Nephron (organoid): ENCODE results near the gene PPP3CA.
A peak's percentile ranks its signal among the peaks of the same experiment; 100 is the strongest.
"Not testable (repeated sequence)": the region's sequence is repeated elsewhere in the genome, so short reads cannot be mapped to it uniquely, and the experiment has no call there.

Experiments used
- H3K27ac Mint-ChIP-seq, 3 experiments: 2 replicates each; pipeline ENCODE4 v1.8.0; 2020; ENCODE audit warnings: mixed read lengths in 3 of 3, mild to moderate bottlenecking in 2 of 3, moderate library complexity in 1 of 3
- H3K27me3 Mint-ChIP-seq: 2 replicates; pipeline ENCODE4 v1.8.0; 2021; ENCODE audit warnings: low read depth, mild to moderate bottlenecking, moderate library complexity, mixed read lengths
- H3K36me3 Mint-ChIP-seq: 2 replicates; pipeline ENCODE4 v1.8.0; 2020; ENCODE audit warnings: low read depth, mixed read lengths
- H3K4me1 Mint-ChIP-seq: 2 replicates; pipeline ENCODE4 v1.8.0; 2020; ENCODE audit warnings: mixed read lengths
- H3K4me3 Mint-ChIP-seq, 3 experiments: 2 replicates each; pipeline ENCODE4 v1.8.0; 2020; ENCODE audit warnings: mild to moderate bottlenecking in 3 of 3, mixed read lengths in 3 of 3, moderate library complexity in 2 of 3
- H3K9me3 Mint-ChIP-seq: 2 replicates; pipeline ENCODE4 v1.8.0; 2020; ENCODE audit warnings: mixed read lengths
- CTCF ChIP-seq, 3 experiments: fragments of 200-600 bp; sonication (generic); IDR thresholded peaks; one replicate each; pipeline ENCODE4 v1.5.0; 2021; ENCODE audit warnings: antibody characterized with exemption in 3 of 3; ENCODE audit not compliant: unreplicated experiment in 3 of 3

PPP3CA gene

GRCh38 chr4:101103381-101104142, 243.8 kb downstream of the PPP3CA start:
- no peak for TF ChIP-seq CTCF (IDR thresholded peaks at IDR 0.05; ENCODE audit: unreplicated experiment in 3 of 3)
- H3K36me3 Mint-ChIP-seq = peaks cover 8% of the 10 kb centered on the region
- H3K27ac Mint-ChIP-seq = peak overlapping the region; percentile 81 to 87 (median 86)
- no peaks in the 10 kb centered on the region for H3K27me3 Mint-ChIP-seq
- H3K9me3 Mint-ChIP-seq = no peaks in the 10 kb centered on the region
- H3K4me1 Mint-ChIP-seq = peaks cover 41% of the 10 kb centered on the region
- no peak overlapping the region for H3K4me3 Mint-ChIP-seq

DNA sequence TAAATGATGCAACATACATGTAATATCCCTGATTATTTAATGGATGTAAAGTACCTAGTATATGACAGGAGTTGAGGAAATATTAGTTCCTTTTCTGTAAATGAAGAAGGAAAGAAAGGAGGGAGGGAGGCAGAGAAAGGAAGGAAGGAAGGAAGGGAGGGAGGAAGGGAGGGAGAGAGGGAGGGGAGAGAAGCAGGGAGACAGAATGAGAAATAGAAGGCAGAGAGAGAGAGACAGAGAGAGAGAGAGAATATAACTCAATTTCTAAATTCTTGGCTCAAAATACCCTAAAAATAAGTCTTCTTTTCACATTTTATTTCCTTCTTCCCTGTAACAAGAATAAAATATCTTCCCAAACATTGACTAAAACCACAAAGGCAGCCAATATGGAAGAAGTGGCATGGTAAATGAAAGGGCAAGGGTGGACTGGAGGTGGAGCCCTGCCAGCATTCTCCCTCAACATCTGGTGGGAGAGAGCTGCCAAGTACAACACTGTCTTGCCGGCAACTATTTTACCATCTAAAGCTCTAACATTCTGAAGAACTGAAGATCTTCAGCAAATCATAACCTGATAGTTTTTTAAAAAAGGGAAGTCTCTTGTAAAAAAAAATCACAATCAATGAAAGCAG, 245.1 kb downstream of the PPP3CA start:
- H3K36me3 Mint-ChIP-seq = peaks cover 8% of the 10 kb centered on the region
- no peaks in the 10 kb centered on the region for H3K9me3 Mint-ChIP-seq
- H3K4me1 Mint-ChIP-seq = peaks cover 36% of the 10 kb centered on the region
- H3K4me3 Mint-ChIP-seq = no peak overlapping the region
- peak overlapping the region; percentile 19 to 81 (median 22) for H3K27ac Mint-ChIP-seq
- TF ChIP-seq CTCF (IDR thresholded peaks at IDR 0.05; ENCODE audit: unreplicated experiment in 3 of 3) = no peak
- no peaks in the 10 kb centered on the region for H3K27me3 Mint-ChIP-seq

DNA sequence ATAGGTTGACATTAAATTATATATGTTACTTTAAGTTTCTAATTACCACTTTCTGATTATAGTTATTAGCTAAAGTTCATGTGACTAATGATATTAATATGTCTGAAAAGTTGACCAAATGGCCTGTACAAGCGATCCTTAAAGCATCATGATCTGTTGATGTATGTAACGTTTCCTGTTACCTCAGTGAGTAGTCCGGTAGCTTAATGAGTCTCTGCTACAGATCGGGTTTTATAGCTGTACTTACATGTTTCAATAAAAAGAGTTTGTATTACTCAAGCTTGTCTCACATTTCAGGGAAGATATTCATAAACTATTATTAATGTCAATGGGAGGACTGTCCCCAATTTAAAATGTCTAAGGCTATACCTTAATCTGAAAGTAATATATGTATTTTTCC, 246.3 kb downstream of the PPP3CA start:
- Mint-ChIP-seq H3K9me3 (no peaks in the 10 kb centered on the region), H3K27ac (no peak overlapping the region), H3K4me3 (no peak overlapping the region), H3K4me1 (peaks cover 36% of the 10 kb centered on the region), H3K27me3 (no peaks in the 10 kb centered on the region), H3K36me3 (peaks cover 4% of the 10 kb centered on the region)
- TF ChIP-seq CTCF (IDR thresholded peaks at IDR 0.05; ENCODE audit: unreplicated experiment in 3 of 3) = no peak

DNA sequence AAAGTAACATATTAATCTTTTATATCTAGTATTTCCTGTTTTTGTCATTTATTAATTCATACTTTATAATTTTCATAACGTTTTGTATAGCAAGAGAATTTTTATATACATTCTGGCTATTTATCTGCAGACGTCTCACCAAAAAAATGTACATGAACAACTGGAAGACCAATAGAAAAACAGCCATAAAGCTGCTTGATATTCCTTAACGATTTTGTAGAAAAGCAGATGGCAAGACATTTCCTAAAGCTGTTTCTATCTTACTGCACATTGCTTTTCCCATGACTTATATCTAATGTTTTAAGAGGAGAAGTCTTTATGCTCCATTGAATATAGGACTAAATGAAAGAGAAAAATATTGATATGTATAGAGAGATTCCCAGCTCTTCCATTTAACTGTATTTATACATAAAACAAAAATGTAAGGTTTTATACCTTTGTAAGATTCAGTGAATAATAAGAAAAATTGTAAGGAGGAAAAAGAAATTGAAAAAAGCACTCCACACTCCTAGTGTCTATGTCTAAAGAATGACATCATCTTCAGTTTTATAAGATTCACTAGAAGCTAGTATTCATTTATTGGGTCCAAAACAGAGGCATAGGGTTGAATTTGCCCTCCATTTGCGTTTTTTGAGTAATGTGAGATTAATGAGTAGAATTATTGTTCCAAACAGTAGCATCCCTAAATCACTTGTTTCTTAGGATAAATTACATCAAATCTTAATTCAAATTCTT, 248.5 kb downstream of the PPP3CA start:
- H3K4me3 Mint-ChIP-seq = no peak overlapping the region
- H3K4me1 Mint-ChIP-seq = peaks cover 30% of the 10 kb centered on the region
- no peak overlapping the region for H3K27ac Mint-ChIP-seq
- H3K36me3 Mint-ChIP-seq = peaks cover 7% of the 10 kb centered on the region
- no peaks in the 10 kb centered on the region for H3K9me3 Mint-ChIP-seq
- no peaks in the 10 kb centered on the region for H3K27me3 Mint-ChIP-seq
- no peak for TF ChIP-seq CTCF (IDR thresholded peaks at IDR 0.05; ENCODE audit: unreplicated experiment in 3 of 3)

DNA sequence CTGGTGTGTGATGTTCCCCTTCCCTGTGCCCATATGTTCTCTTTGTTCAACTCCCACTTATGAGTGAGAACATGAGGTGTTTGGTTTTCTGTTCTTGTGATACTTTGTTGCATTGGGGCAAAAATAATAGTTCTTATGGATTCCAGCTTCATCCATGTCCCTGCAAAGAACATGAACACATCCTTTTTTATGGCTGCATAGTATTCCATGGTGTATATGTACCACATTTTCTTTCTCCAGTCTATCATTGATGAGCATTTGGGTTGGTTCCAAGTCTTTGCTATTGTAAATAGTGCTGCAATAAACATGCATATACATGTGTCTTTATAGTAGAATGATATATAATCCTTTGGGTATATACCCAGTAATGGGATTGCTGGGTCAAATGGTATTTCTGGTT, 254.7 kb downstream of the PPP3CA start:
- not testable (repeated sequence) for H3K9me3 Mint-ChIP-seq, H3K27ac Mint-ChIP-seq, H3K27me3 Mint-ChIP-seq, H3K4me1 Mint-ChIP-seq, H3K4me3 Mint-ChIP-seq
- peaks cover 24% of the 10 kb centered on the region for H3K36me3 Mint-ChIP-seq

DNA sequence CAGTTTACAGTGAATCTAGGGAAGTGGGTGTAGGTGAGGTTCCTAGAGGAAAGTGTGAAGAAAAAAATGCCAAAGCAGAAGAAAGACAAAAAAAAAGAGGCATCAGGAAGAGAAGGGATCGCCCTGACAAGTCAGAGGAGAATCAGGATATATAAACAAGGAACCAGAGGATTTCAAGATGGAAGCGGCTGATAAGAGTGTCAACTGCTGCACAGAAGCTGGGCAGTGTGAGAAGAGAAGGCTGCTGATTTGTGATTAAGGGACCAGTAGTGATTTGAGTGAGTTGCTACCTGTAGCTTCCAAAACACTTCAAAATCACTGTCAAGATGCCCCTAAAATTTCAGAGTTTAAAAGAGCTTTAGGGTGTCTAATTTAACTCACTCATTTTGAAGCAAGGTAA, 258.2 kb downstream of the PPP3CA start:
- no peaks in the 10 kb centered on the region for H3K9me3 Mint-ChIP-seq
- H3K27me3 Mint-ChIP-seq = no peaks in the 10 kb centered on the region
- no peak for TF ChIP-seq CTCF (IDR thresholded peaks at IDR 0.05; ENCODE audit: unreplicated experiment in 3 of 3)
- H3K27ac Mint-ChIP-seq = no peak overlapping the region
- H3K36me3 Mint-ChIP-seq = peaks cover 28% of the 10 kb centered on the region
- H3K4me1 Mint-ChIP-seq = no peaks in the 10 kb centered on the region
- no peak overlapping the region for H3K4me3 Mint-ChIP-seq
